Fibroblast of upper back skin (primary cell): ENCODE data around the gene C14orf93.
"Not testable (repeated sequence)": the region's sequence is repeated elsewhere in the genome, so short reads cannot be mapped to it uniquely, and the experiment has no call there.

Experiments
- DNase-seq: peaks from one replicate; pipeline ENCODE4 v3.0.0-alpha.2; 2013

Gene C14orf93

DNA sequence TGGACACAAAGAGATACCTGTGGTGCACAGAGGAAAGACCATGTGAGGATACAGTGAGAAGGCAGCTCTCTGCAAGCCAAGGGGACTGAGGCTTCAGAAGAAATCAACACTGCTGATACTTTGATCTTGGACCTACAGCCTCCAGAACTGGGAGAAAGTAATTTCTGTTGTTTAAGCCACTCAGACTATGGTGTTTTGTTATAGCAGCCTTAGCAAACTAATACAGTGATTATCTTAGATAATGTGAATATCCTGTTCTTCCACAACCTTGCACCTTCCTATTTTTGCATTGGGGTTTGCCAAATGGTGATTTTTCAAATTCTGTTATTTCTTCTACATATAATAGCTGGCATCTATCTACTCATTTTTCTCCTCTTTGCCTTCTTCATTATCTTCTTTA lies 8.2 kb upstream of the C14orf93 start:
- no peak for DNase-seq

DNA sequence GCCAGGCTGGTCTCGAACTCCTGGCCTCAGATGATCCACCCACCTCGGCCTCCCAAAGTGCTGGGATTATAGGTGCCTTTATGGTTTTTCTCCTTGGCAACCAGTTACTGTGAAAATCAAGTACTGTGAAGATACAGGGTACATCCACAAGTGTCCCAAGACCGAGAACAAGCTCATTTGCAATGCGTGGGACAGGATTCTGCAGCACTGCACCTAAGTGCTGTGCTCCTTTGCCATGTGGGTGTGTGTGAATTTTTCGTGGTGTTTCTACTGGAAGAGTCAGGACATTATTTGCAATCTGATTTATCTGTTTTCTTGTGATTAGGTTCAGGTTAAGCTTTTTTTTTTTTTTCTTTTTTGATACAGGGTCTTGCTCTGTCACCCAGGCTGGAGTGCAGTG lies 7.1 kb upstream of the C14orf93 start:
- DNase-seq = no peak

DNA sequence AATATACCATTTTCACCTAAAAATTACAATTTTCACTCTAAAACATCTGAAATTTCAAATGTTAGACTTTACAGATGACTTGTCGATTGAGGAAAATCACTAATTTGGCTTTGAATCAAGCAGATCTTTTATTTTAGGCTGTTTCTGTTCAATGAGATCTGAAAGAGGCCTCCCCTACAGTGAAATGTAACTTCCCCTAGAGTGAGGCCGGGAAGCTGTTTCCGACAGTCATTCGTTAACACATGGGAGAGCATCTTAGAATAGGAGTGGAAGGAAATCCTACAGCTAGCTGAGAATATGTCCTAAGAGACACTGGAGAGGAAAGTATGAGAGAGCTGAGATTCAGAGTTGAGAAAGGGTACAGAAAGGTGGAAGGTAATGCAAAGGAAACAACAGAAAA lies 5.7 kb upstream of the C14orf93 start:
- DNase-seq = no peak

DNA sequence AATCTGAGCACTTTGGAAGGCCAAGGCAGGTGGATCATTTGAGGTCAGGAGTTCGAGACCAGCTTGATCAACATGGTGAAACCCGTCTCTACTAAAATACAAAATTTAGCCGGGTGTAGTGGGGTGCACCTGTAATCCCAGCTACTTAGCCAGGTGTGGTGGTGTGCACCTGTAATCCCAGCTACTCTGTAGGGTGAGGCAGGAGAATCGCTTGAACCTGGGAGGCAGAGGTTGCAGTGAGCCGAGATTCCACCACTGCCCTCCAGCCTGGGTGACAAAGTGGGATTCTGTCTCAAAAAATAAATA lies 3.8 kb upstream of the C14orf93 start:
- DNase-seq = not testable (repeated sequence)

DNA sequence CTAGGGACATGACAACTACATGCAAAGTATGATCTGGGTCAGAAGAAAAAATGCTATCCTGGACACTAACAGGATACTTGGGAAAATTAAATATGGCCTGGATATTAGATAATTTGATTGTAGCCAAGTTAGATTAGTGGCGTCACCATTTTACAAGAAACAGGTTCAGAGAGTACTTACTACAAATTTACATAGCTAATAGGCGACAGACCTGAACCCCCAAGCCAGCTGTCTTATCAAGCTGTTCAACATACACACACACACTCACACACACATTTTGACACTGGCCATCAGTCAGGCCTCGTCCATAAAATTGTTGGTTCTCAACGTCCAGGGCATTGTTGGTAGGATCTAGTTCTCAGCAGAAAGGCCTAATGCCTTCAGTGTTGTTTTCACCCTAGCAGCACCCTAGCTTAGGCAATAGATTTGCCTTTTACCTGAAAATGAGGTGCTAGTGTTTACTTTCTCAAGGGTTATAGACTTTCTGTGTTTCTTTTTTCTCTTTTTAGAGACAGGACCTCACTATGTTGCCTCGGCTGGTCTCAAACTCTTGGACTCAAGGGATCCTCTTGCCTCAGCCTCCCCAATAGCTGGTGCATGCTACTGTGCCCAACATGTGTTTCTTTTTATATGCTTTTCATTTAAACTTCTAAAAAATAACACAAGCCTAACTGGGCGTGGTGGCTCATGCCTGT lies 3.3 kb upstream of the C14orf93 start:
- no peak for DNase-seq

DNA sequence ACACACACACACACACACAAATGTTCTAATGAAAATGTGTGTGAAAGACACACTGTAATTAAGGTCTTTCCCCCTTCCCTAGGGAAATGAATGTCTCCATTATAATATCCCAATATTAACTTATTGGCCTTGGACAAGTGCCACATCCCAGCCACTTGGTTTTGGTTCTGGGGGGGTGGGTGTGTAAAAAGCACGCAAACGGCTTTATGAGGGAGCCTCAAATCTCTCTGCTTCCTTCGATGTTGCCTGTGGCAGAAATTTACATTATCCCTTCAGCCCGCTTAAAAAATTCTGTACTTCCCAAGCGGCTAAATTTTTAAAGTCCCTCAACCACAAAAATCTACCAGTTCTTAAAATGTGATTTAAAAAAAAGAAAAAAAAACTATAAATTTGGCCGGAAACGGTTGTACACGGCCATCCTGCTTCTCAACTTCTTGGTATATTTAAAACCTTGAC lies 432 bp downstream of the C14orf93 start:
- DNase-seq = no peak

DNA sequence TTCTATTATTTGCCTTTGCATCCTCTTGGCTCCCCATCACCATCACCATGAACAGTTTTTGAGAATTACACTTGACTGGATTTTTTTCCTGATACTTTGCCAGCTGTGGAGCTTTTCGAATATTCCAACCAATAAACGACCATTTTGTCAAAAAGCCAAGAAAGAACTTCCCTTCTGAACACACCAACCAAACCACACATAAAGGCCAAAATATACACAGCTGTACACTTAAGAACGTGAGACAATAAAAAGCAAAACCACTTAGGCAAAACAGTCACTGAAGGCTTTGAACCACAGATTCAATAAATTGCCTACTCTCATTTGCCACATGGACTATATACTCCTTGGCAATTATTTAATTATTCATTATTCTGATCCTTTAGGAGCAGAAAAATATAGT lies 1.1 kb downstream of the C14orf93 start:
- peak; percentile 25 for DNase-seq

DNA sequence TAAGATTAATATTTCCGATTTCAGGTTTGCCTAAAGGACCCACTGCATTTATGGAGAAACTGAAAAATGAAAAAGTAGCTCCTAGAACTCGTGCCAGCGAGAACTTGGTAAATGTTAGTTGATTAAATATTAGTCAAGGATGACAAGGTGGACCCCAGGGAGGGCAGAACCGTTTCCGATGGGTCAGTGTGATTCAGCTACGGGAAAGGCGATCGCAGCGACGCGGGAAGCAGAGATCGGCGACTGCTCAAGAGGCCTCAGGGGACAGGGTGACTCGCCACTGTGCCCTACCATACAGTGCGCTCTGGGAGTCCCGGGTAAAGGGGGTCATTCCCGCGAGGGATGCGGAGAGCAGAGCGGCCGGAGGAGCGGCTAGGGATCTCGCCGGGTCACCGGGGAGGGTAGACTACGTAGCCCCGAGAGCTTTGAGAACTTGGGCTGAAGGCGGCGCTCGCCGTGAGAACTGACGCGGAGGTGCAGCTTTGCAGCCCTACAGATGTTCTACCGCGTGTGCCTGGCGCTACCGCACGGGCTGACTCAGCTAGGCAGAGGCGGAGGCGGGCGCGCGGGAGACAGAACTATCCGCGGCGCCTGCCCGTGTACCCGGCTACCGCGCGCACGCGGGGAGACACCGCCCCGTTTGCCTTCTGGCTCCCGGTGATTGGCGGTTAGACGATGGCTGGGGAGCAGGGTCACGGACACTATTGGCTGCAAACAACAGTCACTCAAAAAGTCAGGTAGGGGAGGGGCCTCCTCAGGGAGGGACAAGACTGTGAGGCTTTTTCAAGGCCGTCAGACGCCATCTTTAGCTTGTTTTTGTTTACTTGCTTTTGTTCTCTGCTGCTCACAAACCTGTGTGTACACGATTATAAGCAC lies 3.2 kb downstream of the C14orf93 start:
- DNase-seq = peak; percentile 98

DNA sequence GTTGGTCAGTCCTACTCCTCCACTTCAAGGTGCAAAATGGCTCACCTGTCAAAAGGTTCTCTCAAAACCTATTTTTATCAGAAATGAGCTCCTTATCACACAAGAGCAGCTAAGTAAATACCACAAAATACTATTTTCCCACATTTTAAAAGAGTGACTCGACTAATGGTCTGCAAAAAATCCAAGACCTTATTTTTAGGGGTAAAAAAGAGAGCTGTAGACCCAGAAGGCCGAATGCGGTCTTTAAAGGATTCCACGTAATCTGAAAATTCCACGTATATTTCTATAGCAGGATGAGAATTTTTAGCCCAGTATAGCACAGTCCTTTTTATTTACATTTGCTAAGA lies 3.8 kb downstream of the C14orf93 start:
- no peak for DNase-seq

DNA sequence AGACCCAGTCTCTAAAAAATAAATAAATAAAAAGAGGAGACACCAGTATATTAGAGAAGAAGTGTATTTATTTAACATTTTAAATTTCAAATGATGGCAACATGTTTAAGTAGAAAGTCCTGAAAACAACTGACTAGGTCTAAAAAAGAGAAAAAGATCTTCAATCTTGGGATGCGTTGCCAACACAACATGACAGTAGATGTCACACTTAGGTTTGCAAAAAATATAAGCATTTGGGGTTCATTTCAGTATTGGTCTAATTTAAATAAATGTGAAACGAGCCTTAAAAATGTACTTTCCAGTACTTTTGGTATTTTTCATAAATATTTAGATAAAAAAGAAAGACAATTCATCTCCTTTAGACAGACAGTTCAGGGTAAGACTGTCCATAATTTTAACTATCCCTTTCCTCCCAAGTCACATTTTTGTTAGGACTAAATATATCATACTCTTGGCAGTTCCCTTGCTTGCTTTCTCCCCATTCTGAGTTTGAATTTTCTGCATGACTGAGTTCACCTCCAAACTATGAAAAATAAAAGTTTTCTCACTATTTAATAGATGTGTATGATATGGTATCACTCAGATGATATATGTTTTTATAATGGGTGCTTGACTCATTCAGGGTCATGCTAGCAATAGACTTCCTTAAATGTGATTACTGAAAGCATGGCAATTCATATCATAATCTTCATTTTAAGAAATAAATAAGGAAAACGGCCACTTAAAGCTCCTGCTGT lies 4.3 kb downstream of the C14orf93 start:
- peak; percentile 12 for DNase-seq

DNA sequence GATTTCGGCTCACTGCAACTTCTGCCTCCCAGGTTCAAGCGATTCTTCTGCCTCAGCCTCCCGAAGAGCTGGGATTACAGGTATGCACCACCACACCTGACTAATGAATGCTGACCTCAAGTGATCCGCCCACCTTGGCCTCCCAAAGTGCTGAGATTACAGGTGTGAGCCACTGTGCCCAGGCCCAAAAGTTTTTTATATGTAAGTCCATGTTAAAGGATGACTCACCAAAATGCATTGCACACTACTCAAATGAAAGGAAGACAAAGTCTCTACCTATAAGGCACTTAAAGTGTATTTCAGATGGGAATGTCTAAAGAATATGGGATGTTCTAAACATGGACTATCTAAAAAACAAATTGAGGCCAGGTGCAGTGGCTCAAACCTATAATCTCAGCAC lies 5.7 kb downstream of the C14orf93 start:
- DNase-seq = not testable (repeated sequence)

DNA sequence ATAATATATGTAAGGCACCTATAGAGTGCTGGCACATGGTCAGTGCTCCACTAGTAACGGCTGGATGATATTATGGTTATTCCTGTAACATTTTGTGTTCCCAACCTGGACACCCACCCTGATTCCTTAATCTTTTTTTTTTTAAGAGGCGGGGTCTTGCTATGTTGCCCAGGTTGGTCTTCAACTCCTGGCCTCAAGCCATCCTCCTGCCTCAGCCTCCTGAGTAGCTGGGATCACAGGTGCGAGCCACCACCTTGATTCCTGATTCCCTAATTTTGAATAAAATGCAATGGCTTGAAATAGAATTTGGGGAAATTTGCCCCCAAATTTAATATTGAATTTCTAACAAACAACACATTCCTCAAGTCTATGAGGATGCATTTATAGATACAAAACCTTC lies 7.4 kb downstream of the C14orf93 start:
- no peak for DNase-seq

DNA sequence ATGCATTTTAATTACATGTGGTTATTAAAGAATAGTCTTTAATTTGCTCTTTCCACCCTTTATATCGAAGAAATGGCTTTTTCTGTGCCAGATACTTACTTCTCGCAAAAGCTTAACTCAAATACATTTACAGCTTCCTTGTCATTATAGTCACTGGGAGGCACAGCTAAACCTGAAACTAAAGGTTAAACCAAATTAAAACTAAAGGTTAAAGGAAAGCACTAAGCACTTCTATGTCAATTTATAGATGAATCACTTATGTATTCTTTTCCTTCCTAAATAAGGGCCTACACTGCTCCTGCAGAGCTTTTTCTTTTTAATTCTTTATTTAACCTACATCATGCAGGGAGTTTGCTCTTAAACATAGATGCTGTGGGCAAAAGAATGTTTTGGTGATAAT lies 9.1 kb downstream of the C14orf93 start:
- DNase-seq = no peak

DNA sequence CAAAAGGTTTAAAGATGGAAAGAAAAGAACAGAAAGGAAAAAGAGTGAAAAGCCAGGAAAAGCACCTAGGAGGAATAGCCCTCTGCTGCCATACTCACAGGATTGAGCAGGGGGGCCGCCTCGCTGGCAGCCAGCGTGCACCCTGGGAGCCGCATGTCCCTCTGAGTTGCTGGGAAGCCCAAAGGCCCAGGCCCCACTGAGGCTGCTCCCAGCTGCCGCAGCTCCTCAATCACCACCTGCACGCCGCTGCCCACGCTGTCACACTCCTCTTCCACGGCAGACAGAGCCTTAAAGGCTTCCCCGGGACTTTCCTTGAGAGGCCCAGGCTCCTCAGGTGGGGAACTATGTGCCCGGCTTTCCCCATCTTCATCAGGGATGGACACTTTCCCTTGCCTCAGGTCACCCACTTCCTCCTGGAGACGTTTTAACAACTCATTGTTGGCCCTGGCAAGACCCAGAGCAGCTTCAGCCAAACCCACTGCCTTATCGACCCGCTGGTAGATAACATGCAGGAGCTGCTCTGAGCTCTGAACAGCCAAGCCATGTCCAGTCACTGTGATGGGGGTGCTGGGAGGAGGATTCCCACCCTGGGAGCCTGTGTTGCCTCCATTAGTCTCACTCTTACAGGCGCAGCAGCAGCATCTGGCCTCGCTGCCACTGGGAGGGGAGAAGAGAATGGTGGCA lies 11.5 kb downstream of the C14orf93 start:
- DNase-seq = no peak

DNA sequence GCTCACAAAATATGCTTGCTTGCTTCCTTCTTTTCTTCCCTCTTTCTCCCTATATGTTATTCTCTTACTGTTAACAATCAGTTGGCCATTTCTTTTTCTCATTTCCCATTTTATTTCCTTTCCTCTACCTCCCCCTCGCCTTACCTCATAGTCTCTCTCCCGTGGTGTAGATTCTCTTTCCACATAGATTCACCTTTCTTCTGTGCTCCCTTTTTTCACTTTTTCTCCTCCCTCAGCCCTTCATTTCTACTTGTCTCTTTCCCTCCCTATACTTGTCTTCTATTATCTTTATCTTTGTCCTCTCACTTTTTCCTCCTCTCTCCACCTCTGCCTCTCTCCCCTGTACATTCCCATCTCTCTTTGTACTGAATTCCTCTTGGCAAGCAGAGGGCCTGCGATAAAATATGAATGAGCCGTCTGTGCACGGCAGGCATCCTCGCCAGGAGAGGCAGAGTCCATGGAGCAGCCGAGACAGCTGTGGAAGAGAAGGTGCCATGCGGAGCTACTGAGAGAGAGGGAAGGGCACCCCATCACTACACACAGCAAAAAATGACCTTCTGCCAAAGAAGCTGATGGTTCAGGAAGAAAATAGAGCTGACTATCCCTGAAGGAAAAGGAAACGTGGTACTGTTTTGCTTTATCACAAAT lies 12.1 kb downstream of the C14orf93 start:
- DNase-seq = no peak

DNA sequence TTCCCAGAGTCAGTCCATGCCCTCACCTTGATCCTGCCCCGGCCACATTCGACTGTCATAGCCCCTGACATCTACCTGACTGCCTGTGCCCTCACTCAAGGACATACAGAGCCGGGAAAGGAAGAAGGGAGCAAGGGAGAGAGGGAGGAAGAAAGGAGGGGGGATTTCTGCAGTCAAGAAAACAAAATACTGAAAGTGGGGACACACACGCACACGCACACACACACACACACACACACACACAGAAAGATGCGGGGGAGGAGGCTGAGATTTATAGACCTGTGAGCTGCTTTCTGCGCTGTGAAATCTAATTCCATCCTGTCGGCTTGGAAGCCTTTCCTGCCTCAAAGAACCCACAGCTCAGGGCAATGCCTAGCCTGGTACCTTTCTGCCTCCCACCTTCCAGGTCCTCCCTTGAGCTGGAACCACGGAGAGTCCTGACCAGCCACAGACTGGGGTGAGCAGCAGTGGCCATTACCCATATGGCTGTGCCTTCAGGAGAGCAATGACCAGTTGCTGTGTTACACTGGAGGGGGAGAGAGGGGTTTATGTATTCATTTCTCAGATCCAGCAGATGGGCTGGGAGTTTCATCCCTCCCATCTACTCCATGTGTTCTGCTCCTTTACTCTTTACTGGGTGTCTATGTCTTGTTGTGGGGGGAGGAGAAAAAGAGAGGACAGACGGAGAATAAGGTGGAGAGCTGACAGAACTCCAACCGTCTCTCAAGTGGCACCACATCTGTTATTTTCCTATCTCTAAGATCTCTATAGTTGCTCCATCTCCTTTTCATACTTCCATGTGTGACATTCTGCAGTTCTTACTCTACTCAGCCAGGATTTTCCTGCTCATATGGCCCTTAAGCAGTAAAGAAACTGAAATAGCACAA lies 12.9 kb downstream of the C14orf93 start:
- DNase-seq = peak; percentile 41

DNA sequence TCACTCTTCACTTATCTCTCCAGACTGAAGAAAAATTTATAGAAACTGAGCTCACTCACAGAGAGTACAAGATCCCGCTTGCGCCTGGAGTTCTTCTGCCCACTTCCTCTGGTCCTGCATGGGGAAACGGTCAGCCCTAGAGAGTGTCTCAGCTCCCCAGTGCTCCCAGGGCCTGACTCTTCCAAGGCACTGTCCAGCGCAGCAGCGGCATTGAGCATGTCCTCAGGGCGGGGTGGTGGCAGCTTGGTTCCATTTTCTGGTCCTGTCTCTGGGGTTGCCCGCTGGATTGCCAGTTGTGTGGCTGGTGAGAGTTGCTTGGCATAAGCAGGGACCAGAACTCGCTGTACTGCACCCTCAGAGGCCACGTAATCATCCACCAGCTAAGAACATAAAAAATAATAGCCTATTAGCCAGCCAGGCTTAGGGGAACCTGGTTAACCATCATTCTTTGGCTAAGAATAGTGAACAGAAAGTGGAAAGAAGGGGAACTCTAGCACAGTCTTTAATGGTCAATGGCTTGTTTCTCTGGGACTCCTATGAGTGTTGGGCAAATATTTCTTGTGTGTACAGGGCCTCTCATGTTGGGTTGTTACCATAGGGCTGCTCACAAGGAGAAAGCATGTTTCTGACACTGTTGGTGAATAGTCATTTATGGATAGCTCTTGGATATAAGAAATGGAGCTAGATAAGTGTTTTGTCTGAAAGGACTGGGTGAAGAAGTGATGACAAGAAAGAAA lies 13.9 kb downstream of the C14orf93 start:
- DNase-seq = no peak

DNA sequence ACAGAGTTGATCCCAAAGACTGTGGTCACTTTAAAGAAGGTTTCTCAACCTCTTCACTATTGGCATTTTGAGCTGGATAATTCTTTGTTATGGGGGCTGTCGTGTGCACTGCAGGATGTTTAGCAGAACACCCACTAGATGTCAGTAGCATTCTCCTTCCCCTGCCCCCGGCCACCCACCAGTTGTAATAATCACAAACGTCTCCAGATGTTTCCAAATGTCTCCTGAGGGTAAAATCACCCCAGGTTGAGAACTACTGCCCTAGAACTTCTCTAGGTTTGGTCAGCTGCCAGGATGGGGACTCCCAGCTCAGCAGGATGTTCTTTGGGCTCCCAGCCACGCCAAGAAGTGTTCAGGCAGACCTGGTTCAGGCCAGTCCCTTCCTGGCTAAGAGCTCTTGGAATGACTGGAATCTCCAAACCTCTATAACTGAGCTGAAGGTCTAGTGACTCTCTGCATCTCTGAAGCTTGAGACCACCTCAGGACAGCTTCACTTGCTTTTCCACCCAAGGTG lies 15.1 kb downstream of the C14orf93 start:
- DNase-seq = peak; percentile 84

DNA sequence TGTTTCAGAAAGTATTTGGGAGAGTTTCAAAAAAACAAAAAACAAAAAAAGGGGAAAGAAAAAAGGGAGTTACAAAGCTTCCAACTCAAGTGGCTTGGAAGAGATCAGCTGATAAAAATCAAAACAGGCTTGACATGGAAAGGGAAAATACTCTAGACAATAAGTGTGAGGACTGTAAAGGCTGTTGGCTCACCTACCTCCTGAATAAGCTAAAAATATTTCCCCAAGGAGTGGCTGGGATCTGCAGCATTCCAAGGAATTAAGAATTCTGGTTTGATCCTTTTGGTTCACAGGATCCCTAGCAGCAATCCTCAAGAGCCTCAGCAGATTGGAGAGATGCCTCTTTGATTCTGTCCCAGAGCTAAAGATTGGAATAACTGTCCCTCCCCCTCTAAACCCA lies 16.4 kb downstream of the C14orf93 start:
- DNase-seq = no peak

DNA sequence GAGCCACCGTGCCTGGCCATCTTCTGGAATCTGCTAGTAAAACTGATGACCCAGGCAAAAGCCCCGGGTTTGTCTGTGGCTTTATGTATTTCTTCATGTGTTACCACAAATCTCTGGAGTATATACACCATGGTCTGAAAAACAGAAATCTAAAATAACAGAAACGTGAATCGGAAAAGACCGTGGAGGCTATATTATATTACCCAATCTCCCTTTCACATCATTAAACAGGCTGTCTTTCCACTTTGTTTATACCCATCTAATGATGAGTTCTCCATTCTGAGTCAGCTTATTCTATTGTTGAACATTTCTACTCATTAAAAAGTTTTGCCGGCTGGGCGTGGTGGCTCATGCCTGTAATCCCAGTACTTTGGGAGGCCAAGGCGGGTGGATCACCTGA lies 18.1 kb downstream of the C14orf93 start:
- no peak for DNase-seq

DNA sequence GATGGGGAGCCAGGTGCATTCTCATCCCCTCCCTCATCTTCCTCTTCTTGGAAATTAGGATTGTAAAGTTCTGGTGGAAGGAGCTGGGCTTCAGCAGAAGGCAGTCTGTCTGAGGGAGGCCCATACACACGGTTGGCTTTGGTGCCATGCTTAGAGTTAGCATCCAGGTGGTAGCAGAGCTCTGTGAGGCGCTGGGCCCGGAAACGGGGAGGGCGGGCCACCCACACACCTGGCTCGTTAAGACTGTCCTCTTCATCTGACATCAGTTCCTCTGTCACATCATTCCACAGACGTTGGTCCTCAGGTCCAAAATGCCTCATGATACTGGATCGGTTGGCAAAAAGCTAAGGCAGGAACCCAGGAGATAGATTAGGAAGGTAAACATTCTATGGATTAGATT lies 22.7 kb downstream of the C14orf93 start:
- no peak for DNase-seq
